ENCODE measurements around the gene SLAMF1.
"Not testable (repeated sequence)": the region's sequence is repeated elsewhere in the genome, so short reads cannot be mapped to it uniquely, and the experiment has no call there.

SLAMF1 gene

GRCh38 chr1:160646711-160647328, at the start of gene SLAMF1:
Gene SLAMF1, minus strand, starts transcription at chr1:160647044. Its CDS starts 99 bp downstream, at chr1:160646945.
- H3K4me3 ChIP-seq (ENCODE audit: low read depth, low read length) = no peak within 1 kb of the TSS

GRCh38 chr1:160692390-160692789, 45.5 kb upstream of the SLAMF1 start:
- H3K4me3 ChIP-seq (ENCODE audit: low read depth, low read length) = not testable (repeated sequence)

GRCh38 chr1:160685266-160685665, 38.4 kb upstream of the SLAMF1 start:
- no peak overlapping the region for H3K4me3 ChIP-seq (ENCODE audit: low read depth, low read length)

- no peak overlapping the region for H3K4me3 ChIP-seq (ENCODE audit: low read depth, low read length)
Observed at GRCh38 chr1:160682983-160683865, 36.4 kb upstream of the SLAMF1 start.

GRCh38 chr1:160681891-160682140, 35.0 kb upstream of the SLAMF1 start:
- no peak overlapping the region for H3K4me3 ChIP-seq (ENCODE audit: low read depth, low read length)

- no peak overlapping the region for H3K4me3 ChIP-seq (ENCODE audit: low read depth, low read length)
Observed at GRCh38 chr1:160681066-160681890, 34.4 kb upstream of the SLAMF1 start.

- no peak overlapping the region for H3K4me3 ChIP-seq (ENCODE audit: low read depth, low read length)
Observed at GRCh38 chr1:160680399-160680798, 33.6 kb upstream of the SLAMF1 start.

- no peak overlapping the region for H3K4me3 ChIP-seq (ENCODE audit: low read depth, low read length)
Observed at GRCh38 chr1:160679893-160680292, 33.0 kb upstream of the SLAMF1 start.

- no peak overlapping the region for H3K4me3 ChIP-seq (ENCODE audit: low read depth, low read length)
Observed at GRCh38 chr1:160676869-160677597, 30.2 kb upstream of the SLAMF1 start.

GRCh38 chr1:160675641-160676410, 29.0 kb upstream of the SLAMF1 start:
- H3K4me3 ChIP-seq (ENCODE audit: low read depth, low read length) = no peak overlapping the region

GRCh38 chr1:160674415-160674814, 27.6 kb upstream of the SLAMF1 start:
- no peak overlapping the region for H3K4me3 ChIP-seq (ENCODE audit: low read depth, low read length)

GRCh38 chr1:160672789-160673695, 26.2 kb upstream of the SLAMF1 start:
- H3K4me3 ChIP-seq (ENCODE audit: low read depth, low read length) = no peak overlapping the region

- no peak overlapping the region for H3K4me3 ChIP-seq (ENCODE audit: low read depth, low read length)
Observed at GRCh38 chr1:160671603-160672517, 25.0 kb upstream of the SLAMF1 start.

- H3K4me3 ChIP-seq (ENCODE audit: low read depth, low read length) = no peak overlapping the region
Observed at GRCh38 chr1:160670701-160671100, 23.9 kb upstream of the SLAMF1 start.

- H3K4me3 ChIP-seq (ENCODE audit: low read depth, low read length) = no peak overlapping the region
Observed at GRCh38 chr1:160669802-160670201, 23.0 kb upstream of the SLAMF1 start.

- H3K4me3 ChIP-seq (ENCODE audit: low read depth, low read length) = no peak overlapping the region
Observed at GRCh38 chr1:160669276-160669675, 22.4 kb upstream of the SLAMF1 start.

GRCh38 chr1:160667896-160668295, 21.1 kb upstream of the SLAMF1 start:
- no peak overlapping the region for H3K4me3 ChIP-seq (ENCODE audit: low read depth, low read length)

- no peak overlapping the region for H3K4me3 ChIP-seq (ENCODE audit: low read depth, low read length)
Observed at GRCh38 chr1:160666079-160666442, 19.2 kb upstream of the SLAMF1 start.

Data from iPS-11a (cell line).